BJ (cell line): ENCODE results near the gene NEUROD2. TPM values are rescaled to one million over a fixed set of nuclear protein-coding genes. Genes with fewer than 3 reads are reported as not detected.

Experiments used
- CTCF ChIA-PET: fragments of 350-600 bp; formaldehyde crosslinking; extraction: SDS; loops from one replicate; lab custom pipeline; 2021; ENCODE audit warnings: antibody characterized with exemption, inconsistent platforms; lab: Yijun Ruan, JAX
- POLR2A ChIA-PET: fragments of 300-600 bp; sonication (Branson Sonifier 250); formaldehyde crosslinking; extraction: SDS; loops from one replicate; lab custom pipeline; 2021; ENCODE audit warnings: antibody characterized with exemption; lab: Charles Lee
- DNase-seq: peaks from one replicate; pipeline ENCODE4 v3.0.0-alpha.2; 2011; ENCODE audit warnings: low read depth
- H3K27me3 ChIP-seq: 2 replicates; pipeline ENCODE4 v1.6.0; 2011; ENCODE audit warnings: low read length; ENCODE audit not compliant: control insufficient read depth, insufficient read depth
- H3K36me3 ChIP-seq: 2 replicates; pipeline ENCODE4 v1.5.1; 2011; ENCODE audit warnings: low read length; ENCODE audit not compliant: control insufficient read depth, insufficient read depth
- H3K4me3 ChIP-seq: 2 replicates; pipeline ENCODE4 v1.5.1; 2011; ENCODE audit warnings: low read depth, mild to moderate bottlenecking, control low read depth, low read length
- polyA plus RNA-seq: library from polyadenylated mRNA; depleted of rRNA; stranded (reverse); fragments of >200 nt; gene quantifications from 2 replicates; pipeline ENCODE4 v1.2.3, GENCODE V29; 2011; rRNA removed
- TF ChIP-seq, protein P1 (sequence below): IDR thresholded peaks from 2 replicates; pipeline ENCODE4 v1.5.1; 2011; ENCODE audit warnings: low read depth, mild to moderate bottlenecking, control low read depth, inconsistent platforms, low read length, moderate library complexity; ENCODE audit not compliant: insufficient read depth

NEUROD2 gene
- polyA plus RNA-seq, 1 experiment = not detected

GRCh38 chr17:39556423-39556822 is 51.3 kb downstream of the NEUROD2 start:
- no peaks in the 10 kb centered on the region for H3K27me3 ChIP-seq
- CTCF ChIA-PET = interaction anchor here (1.0 to 2.3 kb wide), 4 partner anchors 9 to 65 kb away, joined by 3 to 9 read pairs (median 5); no protein-coding TSS in a partner anchor
- no peak overlapping the region for H3K4me3 ChIP-seq
- POLR2A ChIA-PET = no interaction called here
- DNase-seq = no peak
- TF ChIP-seq, protein P1, sequence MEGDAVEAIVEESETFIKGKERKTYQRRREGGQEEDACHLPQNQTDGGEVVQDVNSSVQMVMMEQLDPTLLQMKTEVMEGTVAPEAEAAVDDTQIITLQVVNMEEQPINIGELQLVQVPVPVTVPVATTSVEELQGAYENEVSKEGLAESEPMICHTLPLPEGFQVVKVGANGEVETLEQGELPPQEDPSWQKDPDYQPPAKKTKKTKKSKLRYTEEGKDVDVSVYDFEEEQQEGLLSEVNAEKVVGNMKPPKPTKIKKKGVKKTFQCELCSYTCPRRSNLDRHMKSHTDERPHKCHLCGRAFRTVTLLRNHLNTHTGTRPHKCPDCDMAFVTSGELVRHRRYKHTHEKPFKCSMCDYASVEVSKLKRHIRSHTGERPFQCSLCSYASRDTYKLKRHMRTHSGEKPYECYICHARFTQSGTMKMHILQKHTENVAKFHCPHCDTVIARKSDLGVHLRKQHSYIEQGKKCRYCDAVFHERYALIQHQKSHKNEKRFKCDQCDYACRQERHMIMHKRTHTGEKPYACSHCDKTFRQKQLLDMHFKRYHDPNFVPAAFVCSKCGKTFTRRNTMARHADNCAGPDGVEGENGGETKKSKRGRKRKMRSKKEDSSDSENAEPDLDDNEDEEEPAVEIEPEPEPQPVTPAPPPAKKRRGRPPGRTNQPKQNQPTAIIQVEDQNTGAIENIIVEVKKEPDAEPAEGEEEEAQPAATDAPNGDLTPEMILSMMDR = no peak
- H3K36me3 ChIP-seq = peaks cover 19% of the 10 kb centered on the region

GRCh38 chr17:39555368-39555767 is 52.4 kb downstream of the NEUROD2 start:
- ChIA-PET POLR2A (no interaction called here), CTCF (interaction anchor here (0.7 to 13.0 kb wide), 3 partner anchors 8 to 66 kb away, joined by 3 to 193 read pairs (median 9); no protein-coding TSS in a partner anchor)

More at GRCh38 chr17:39555368-39555767, 52.4 kb downstream of the NEUROD2 start:
- TF ChIP-seq, protein P1 = no peak
- H3K27me3 ChIP-seq = no peaks in the 10 kb centered on the region
- peaks cover 19% of the 10 kb centered on the region for H3K36me3 ChIP-seq
- H3K4me3 ChIP-seq = no peak overlapping the region
- no peak for DNase-seq

Other genes starting within 250 kb of the NEUROD2 start
- gene FBXL20, start 206.3 kb downstream of the NEUROD2 start, polyA plus RNA-seq = 3.9 and 5.1 TPM in 2 replicates
- 22.9 and 33.3 TPM in 2 replicates for gene MED1, start 156.7 kb downstream of the NEUROD2 start, polyA plus RNA-seq
- 16.6 and 19.1 TPM in 2 replicates for gene CDK12, start 146.4 kb downstream of the NEUROD2 start, polyA plus RNA-seq
- not detected in 2 replicates for gene PPP1R1B, start 19.0 kb upstream of the NEUROD2 start, polyA plus RNA-seq
- 51.6 and 93.8 TPM in 2 replicates for gene STARD3, start 29.2 kb upstream of the NEUROD2 start, polyA plus RNA-seq
- gene TCAP, start 57.4 kb upstream of the NEUROD2 start, polyA plus RNA-seq = 0.16 and 0.22 TPM in 2 replicates
- not detected in 2 replicates for gene PNMT, start 60.5 kb upstream of the NEUROD2 start, polyA plus RNA-seq
- 11.4 and 20.3 TPM in 2 replicates for gene PGAP3, start 80.1 kb upstream of the NEUROD2 start, polyA plus RNA-seq
- gene ERBB2, start 92.1 kb upstream of the NEUROD2 start, polyA plus RNA-seq = 22.8 and 35.4 TPM in 2 replicates
- gene MIEN1, start 122.6 kb upstream of the NEUROD2 start, polyA plus RNA-seq = 61.4 and 78.9 TPM in 2 replicates
- 0.09 and 0.23 TPM in 2 replicates for gene GRB7, start 130.0 kb upstream of the NEUROD2 start, polyA plus RNA-seq